T follicular helper cell (primary cell): ENCODE measurements around the gene JPT2.

Experiments used
- DNase-seq: peaks from one replicate; pipeline ENCODE4 v3.0.0-alpha.2; 2020; ENCODE audit warnings: low read depth

Gene JPT2

GRCh38 chr16:1651974-1652312, 26.1 kb upstream of the JPT2 start:
- no peak for DNase-seq

GRCh38 chr16:1653023-1653422, 25.1 kb upstream of the JPT2 start:
- DNase-seq: no peak

GRCh38 chr16:1654505-1655268, 23.4 kb upstream of the JPT2 start:
- no peak for DNase-seq

GRCh38 chr16:1655269-1655807, 22.7 kb upstream of the JPT2 start:
- no peak for DNase-seq

GRCh38 chr16:1655909-1656807, 21.9 kb upstream of the JPT2 start:
- no peak for DNase-seq

- no peak for DNase-seq
Observed at GRCh38 chr16:1656808-1657617, 21.1 kb upstream of the JPT2 start.

GRCh38 chr16:1657841-1658240, 20.2 kb upstream of the JPT2 start:
- no peak for DNase-seq

- DNase-seq: no peak
Observed at GRCh38 chr16:1659031-1659430, 19.0 kb upstream of the JPT2 start.

- DNase-seq: no peak
Observed at GRCh38 chr16:1661826-1662225, 16.3 kb upstream of the JPT2 start.

- no peak for DNase-seq
Observed at GRCh38 chr16:1662543-1662942, 15.5 kb upstream of the JPT2 start.

- DNase-seq: no peak
Observed at GRCh38 chr16:1665829-1666228, 12.2 kb upstream of the JPT2 start.

GRCh38 chr16:1666316-1666715, 11.8 kb upstream of the JPT2 start:
- no peak for DNase-seq

- no peak for DNase-seq
Observed at GRCh38 chr16:1667271-1667670, 10.8 kb upstream of the JPT2 start.

- no peak for DNase-seq
Observed at GRCh38 chr16:1667916-1668315, 10.2 kb upstream of the JPT2 start.

- DNase-seq: no peak
Observed at GRCh38 chr16:1668612-1669319, 9.3 kb upstream of the JPT2 start.

GRCh38 chr16:1669698-1670097, 8.4 kb upstream of the JPT2 start:
- no peak for DNase-seq

- no peak for DNase-seq
Observed at GRCh38 chr16:1670371-1670770, 7.7 kb upstream of the JPT2 start.

- DNase-seq: no peak
Observed at GRCh38 chr16:1670866-1671265, 7.2 kb upstream of the JPT2 start.

- DNase-seq: no peak
Observed at GRCh38 chr16:1673424-1674151, 4.5 kb upstream of the JPT2 start.

GRCh38 chr16:1674306-1674705, 3.8 kb upstream of the JPT2 start:
- DNase-seq: no peak
